HEK293T (cell line): ENCODE results near the gene GCNT1.

Source experiments
- ARNT ChIP-seq: fragments of 450-650 bp; IDR thresholded peaks from 2 replicates; pipeline ENCODE4 v1.6.1; 2017; ENCODE audit warnings: mild to moderate bottlenecking
- BHLHE40 ChIP-seq: fragments of 450-650 bp; IDR thresholded peaks from 2 replicates; pipeline ENCODE4 v1.6.1; 2016; ENCODE audit warnings: mild to moderate bottlenecking, moderate library complexity, borderline replicate concordance
- CTBP1 ChIP-seq: fragments of 450-650 bp; IDR thresholded peaks from 2 replicates; pipeline ENCODE4 v1.6.1; 2016; ENCODE audit warnings: borderline replicate concordance
- ELF4 ChIP-seq: fragments of 450-650 bp; IDR thresholded peaks from 2 replicates; pipeline ENCODE4 v1.6.1; 2017; ENCODE audit warnings: antibody characterized with exemption
- FOXK2 ChIP-seq: fragments of 450-650 bp; IDR thresholded peaks from 2 replicates; pipeline ENCODE4 v1.6.1; 2016; ENCODE audit warnings: mild to moderate bottlenecking
- FOXM1 ChIP-seq: fragments of 450-650 bp; IDR thresholded peaks from 2 replicates; pipeline ENCODE4 v1.6.1; 2017; ENCODE audit warnings: mild to moderate bottlenecking, borderline replicate concordance
- HDGF ChIP-seq: fragments of 450-650 bp; IDR thresholded peaks from 2 replicates; pipeline ENCODE4 v1.6.1; 2017; ENCODE audit warnings: antibody characterized with exemption, borderline replicate concordance
- L3MBTL2 ChIP-seq: fragments of 450-650 bp; conservative IDR thresholded peaks from 2 replicates; pipeline ENCODE4 v1.6.1; 2016; ENCODE audit warnings: mild to moderate bottlenecking
- LEF1 ChIP-seq: fragments of 450-650 bp; IDR thresholded peaks from 2 replicates; pipeline ENCODE4 v1.6.1; 2017; ENCODE audit warnings: mild to moderate bottlenecking, borderline replicate concordance
- SP1 ChIP-seq: fragments of 450-650 bp; IDR thresholded peaks from 2 replicates; pipeline ENCODE4 v1.6.1; 2017
- SUZ12 ChIP-seq: fragments of 450-650 bp; IDR thresholded peaks from 2 replicates; pipeline ENCODE4 v1.6.1; 2016; ENCODE audit warnings: mild to moderate bottlenecking
- ZNF384 ChIP-seq: fragments of 450-650 bp; IDR thresholded peaks from 2 replicates; pipeline ENCODE4 v1.6.1; 2016
- TF ChIP-seq, protein P1 (sequence below): fragments of 450-650 bp; IDR thresholded peaks from 2 replicates; pipeline ENCODE4 v1.6.1; 2016

DNA sequence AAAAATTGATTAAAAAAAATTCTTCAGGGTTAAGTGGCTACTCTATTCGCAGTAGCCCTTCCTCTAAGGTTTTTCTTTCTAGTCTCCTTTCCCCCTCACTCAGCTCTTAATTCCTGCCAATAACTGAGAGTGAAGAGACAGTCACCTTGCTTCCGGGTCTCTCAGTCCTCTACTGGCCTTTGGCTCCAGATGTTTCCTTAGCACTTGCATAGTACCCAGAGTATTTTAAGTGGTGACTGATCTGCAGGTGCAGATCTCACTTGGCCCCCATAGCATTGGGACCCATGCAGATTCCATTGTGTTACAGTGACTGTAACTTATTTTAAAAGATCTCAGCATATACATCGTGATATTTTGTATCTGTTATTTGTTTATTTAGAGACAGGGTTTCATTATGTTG, 66.2 kb downstream of the GCNT1 start:
- TF ChIP-seq SUZ12 (no peak), SP1 (no peak), BHLHE40 (no peak), ELF4 (no peak), FOXM1 (no peak), CTBP1 (no peak), LEF1 (no peak), HDGF (no peak), FOXK2 (no peak), L3MBTL2 (no peak), ZNF384 (no peak), ARNT (no peak)
- TF ChIP-seq, protein P1, sequence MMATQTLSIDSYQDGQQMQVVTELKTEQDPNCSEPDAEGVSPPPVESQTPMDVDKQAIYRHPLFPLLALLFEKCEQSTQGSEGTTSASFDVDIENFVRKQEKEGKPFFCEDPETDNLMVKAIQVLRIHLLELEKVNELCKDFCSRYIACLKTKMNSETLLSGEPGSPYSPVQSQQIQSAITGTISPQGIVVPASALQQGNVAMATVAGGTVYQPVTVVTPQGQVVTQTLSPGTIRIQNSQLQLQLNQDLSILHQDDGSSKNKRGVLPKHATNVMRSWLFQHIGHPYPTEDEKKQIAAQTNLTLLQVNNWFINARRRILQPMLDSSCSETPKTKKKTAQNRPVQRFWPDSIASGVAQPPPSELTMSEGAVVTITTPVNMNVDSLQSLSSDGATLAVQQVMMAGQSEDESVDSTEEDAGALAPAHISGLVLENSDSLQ: no peak
